HL-60 (cell line): Measurements from ENCODE around the gene CA6.
A peak's percentile ranks its signal among the peaks of the same experiment; 100 is the strongest.

Experiments used
- DNase-seq, 2 experiments: peaks; one replicate each; pipeline ENCODE4 v3.0.0-alpha.2; 2010 to 2020; ENCODE audit warnings: low read depth in 1 of 2, low spot score in 1 of 2
- H3K27ac ChIP-seq: fragments of 250-450 bp; sonication (Bioruptor Pico); replicated peaks from 2 replicates; pipeline ENCODE4 v1.5.1; 2020; ENCODE audit warnings: mild to moderate bottlenecking, moderate library complexity
- H3K27me3 ChIP-seq: fragments of 250-450 bp; sonication (Bioruptor Pico); 2 replicates; pipeline ENCODE4 v1.5.1; 2021; ENCODE audit warnings: mild to moderate bottlenecking, moderate library complexity; ENCODE audit not compliant: insufficient read depth, poor library complexity, severe bottlenecking
- H3K4me3 ChIP-seq: replicated peaks from 2 replicates; pipeline ENCODE4 v1.5.1; 2011; ENCODE audit warnings: mild to moderate bottlenecking, control low read depth, low read length; ENCODE audit not compliant: insufficient read depth
- GABPA ChIP-seq: IDR thresholded peaks from 2 replicates; pipeline ENCODE4 v1.6.1; 2012; ENCODE audit warnings: low read depth
- POLR2AphosphoS5 ChIP-seq: IDR thresholded peaks from 2 replicates; pipeline ENCODE4 v1.6.1; 2012; ENCODE audit warnings: low read depth
- REST ChIP-seq: IDR thresholded peaks from 2 replicates; pipeline ENCODE4 v1.6.1; 2012; ENCODE audit warnings: low read depth; ENCODE audit not compliant: insufficient replicate concordance
- SPI1 ChIP-seq: IDR thresholded peaks from 2 replicates; pipeline ENCODE4 v1.6.1; 2012; ENCODE audit warnings: low read depth, mild to moderate bottlenecking, borderline replicate concordance
- TF ChIP-seq, protein P1 (sequence below): IDR thresholded peaks from one replicate; pipeline ENCODE4 v1.5.1; 2011; ENCODE audit warnings: low read length, control low read depth, inconsistent platforms; ENCODE audit not compliant: insufficient read depth

The CA6 gene

DNA sequence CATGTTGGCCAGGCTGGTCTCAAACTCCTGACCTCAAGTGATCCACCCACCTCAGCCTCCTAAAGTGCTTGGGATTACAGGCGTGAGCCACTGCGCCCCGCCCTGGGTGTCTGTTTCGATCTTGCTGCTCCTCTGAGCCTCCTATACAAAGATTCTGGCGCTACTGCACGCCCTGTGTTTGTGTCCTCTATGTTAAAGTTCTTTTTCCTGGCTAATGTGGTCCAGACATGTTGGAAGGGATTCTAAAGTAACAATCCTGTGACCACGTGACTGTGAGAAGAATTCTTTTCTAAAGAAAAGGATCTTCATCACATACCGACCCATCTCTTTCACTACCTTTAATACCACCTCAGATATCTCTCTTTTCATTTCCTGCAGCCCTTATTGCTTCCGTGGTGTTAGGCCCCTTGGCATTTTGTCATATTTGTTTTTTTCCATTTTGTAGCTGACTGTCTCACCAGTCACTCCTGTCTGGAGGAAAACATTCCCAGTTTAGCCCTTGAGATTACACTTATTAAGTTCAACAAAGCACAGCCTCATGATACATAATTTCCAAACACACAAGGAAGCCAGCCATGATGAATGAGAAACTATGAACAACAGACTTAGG, 40.0 kb upstream of the CA6 start:
- H3K27ac ChIP-seq = no peak overlapping the region
- H3K4me3 ChIP-seq = no peak overlapping the region
- DNase-seq = no peak
- H3K27me3 ChIP-seq = no peaks in the 10 kb centered on the region
- TF ChIP-seq, protein P1, sequence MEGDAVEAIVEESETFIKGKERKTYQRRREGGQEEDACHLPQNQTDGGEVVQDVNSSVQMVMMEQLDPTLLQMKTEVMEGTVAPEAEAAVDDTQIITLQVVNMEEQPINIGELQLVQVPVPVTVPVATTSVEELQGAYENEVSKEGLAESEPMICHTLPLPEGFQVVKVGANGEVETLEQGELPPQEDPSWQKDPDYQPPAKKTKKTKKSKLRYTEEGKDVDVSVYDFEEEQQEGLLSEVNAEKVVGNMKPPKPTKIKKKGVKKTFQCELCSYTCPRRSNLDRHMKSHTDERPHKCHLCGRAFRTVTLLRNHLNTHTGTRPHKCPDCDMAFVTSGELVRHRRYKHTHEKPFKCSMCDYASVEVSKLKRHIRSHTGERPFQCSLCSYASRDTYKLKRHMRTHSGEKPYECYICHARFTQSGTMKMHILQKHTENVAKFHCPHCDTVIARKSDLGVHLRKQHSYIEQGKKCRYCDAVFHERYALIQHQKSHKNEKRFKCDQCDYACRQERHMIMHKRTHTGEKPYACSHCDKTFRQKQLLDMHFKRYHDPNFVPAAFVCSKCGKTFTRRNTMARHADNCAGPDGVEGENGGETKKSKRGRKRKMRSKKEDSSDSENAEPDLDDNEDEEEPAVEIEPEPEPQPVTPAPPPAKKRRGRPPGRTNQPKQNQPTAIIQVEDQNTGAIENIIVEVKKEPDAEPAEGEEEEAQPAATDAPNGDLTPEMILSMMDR = no peak
- TF ChIP-seq SPI1 = no peak
- TF ChIP-seq GABPA = no peak
- TF ChIP-seq POLR2AphosphoS5 = no peak
- TF ChIP-seq REST = no peak

DNA sequence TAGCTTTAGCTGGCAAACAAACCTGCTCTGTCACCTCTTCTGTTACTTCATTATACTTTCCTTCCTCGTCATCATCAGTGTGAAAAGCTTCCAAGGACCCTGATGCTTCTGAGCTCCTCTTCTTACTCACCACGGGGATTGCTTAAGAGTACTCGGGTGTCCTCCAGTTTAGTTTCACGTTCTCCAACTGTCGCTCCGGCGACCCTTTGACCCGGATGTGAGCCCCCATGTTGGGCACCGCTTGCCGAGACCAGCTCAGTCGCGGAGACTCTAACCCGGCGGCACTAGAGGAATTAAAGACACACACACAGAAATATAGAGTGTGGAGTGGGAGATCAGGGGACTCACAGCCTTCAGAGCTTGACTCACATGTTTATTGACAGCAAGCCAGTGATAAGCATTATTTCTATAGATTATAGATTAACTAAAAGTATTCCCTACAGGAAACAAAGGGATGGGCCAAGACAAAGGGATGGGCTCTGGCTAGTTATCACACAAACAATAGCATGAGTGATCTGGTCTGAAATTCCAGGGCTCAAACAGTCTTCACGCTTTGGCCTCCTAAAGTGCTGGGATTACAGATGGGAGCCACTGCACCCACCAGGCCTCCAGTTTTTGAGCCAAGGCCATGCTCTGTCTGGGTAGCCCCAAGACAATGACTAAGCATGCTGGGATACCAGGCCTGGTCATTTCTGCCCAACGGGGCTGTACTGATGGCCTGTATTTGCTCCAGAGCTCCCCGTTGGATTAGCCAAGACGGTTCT, 37.1 kb upstream of the CA6 start:
- peak; percentile 45 to 63 for DNase-seq
- TF ChIP-seq, protein P1 = no peak
- TF ChIP-seq POLR2AphosphoS5 = no peak
- TF ChIP-seq SPI1 = no peak
- no peak for TF ChIP-seq GABPA
- TF ChIP-seq REST = no peak
- Histone ChIP-seq H3K27me3 (no peaks in the 10 kb centered on the region), H3K27ac (peak overlapping the region; percentile 62), H3K4me3 (no peak overlapping the region)

GRCh38 chr1:8910331-8910730, 35.3 kb upstream of the CA6 start:
- peak in 1 of 2 experiments; percentile 53 for DNase-seq
- Histone ChIP-seq H3K4me3 (no peak overlapping the region), H3K27ac (0 out of 2 replicates have a peak overlapping the region, but pooled peaks have one; percentile 17)

More at GRCh38 chr1:8910331-8910730, 35.3 kb upstream of the CA6 start:
- TF ChIP-seq, protein P1 = peak; percentile 13
- no peak for TF ChIP-seq SPI1
- H3K27me3 ChIP-seq = no peaks in the 10 kb centered on the region
